NCI-H2171 treated with DMSO at 0.1 percent for 48 hours (cell line): ENCODE measurements around the gene FAM117B.
"Not testable (repeated sequence)": the region's sequence is repeated elsewhere in the genome, so short reads cannot be mapped to it uniquely, and the experiment has no call there.

ENCODE experiments used
- DNase-seq: peaks from one replicate; lab custom pipeline; 2025; lab: John Stamatoyannopoulos, UW

The FAM117B gene

GRCh38 chr2:202703091-202703490, 68.3 kb downstream of the FAM117B start:
- no peak for DNase-seq

GRCh38 chr2:202704248-202704647, 69.5 kb downstream of the FAM117B start:
- DNase-seq, result no peak

DNA sequence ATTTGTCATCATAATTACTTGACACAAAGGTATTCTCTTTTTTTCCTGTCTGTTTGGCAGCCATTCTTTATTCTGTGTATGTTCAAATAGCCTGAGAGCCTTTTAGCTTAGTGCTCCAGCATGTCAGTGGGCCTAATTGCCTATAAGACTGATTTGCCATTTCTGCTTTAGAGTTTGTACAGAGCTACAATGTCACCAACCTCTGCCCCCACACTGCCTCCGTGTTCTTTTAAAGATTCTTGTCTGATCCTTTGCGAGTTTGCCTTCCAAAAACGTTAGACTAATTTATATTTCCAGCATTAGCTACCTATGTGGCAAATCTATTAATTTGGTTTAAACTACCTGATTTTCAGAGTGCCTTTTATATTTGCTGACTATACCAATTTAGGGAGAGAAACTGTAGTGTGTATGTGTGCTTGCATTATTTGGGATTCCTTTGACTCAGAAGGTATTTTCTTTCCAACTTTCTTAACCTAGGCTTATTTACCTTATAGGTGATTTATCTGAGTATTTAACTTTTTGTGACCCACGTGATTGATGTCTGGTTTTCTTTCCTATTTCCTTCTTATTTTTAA, 70.8 kb downstream of the FAM117B start:
- DNase-seq, result no peak

GRCh38 chr2:202714971-202715935, 80.5 kb downstream of the FAM117B start:
- DNase-seq, result not testable (repeated sequence)

DNA sequence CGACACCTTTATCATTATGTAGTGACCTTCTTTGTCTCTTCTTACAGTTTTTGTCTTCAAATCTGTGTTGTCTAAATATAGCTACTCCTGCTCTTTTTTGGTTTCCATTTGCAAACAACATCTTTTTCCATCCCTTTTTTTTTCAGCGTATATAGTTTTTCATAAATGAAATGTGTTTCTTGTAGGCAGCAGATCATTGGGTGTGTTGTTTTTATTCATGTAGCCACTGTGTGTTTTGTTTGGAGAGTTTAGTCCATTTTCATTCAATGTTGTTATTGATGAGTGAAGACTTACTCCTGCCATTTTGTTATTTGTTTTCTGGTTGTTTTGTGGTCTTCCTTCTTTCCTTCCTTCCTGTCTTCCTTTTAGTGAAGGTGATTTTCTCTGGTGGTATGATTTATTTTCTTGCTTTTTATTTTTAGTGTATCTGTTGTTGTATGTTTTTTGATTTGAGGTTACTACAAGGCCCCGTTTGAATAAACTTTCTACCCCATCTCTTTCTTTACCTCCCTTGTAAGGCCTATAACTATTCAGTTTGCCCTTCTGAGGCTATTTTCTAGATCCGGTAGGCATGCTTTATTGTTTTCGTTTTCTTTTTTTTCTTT, 81.4 kb downstream of the FAM117B start:
- DNase-seq, result no peak

GRCh38 chr2:202716953-202717597, 82.3 kb downstream of the FAM117B start:
- DNase-seq, result no peak

GRCh38 chr2:202717598-202718310, 83.0 kb downstream of the FAM117B start:
- DNase-seq, result no peak

- no peak for DNase-seq
Measured at GRCh38 chr2:202718614-202719013, 83.8 kb downstream of the FAM117B start.

DNA sequence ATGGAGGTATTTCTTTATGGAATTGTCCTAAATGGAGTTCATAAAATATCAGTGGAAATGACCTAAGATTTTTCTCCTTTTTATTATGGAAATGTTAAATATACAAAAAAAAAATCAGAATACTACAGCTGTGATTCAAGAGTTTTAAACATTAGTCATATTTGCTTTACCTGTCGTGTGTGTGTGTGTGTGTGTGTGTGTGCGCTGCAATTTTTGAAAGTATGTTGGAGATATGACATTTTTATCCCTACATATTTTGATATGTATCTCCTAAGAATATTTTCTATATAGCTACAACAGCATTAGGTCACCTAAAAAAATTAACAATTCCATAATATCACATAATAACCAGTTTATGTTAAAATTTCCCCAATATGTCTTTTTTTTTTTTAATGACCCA, 85.5 kb downstream of the FAM117B start:
- DNase-seq, result no peak

DNA sequence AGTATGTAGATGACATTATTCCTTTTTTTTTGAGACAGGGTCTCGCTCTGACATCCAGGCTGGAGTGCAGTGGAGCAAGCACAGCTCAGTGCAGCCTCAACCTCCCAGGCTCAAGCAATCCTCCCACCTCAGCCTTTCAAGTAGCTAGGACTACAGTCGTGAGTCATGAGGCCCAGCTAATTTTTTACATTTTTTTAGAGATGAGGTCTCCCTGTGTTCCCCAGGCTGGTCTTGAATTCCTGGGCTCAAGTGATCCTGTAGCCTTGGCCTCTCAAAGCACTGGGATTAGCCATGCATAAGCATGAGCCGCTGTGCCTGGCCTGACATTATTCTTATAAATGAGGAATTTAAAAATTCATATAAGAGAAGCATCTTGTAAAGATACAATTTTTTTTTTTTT, 86.9 kb downstream of the FAM117B start:
- no peak for DNase-seq

DNA sequence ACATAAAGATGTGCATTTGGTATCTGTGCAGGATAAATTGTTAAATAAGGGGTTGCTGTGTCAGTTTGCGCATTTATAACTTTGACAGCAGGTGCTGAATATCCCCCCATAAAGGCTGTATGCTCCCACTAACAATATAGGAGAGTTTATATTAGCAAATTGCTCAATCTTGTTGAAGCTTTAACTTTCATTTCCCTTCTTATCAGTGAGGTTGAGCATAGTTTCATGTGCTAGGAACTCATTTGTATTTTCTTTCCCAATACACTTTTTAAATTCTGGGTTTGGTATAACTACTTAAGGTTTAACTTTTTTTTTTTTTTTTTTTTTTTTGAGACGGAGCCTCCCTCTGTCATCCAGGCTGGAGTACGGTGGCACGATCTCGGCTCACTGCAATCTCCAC, 89.0 kb downstream of the FAM117B start:
- DNase-seq, result no peak

- no peak for DNase-seq
Measured at GRCh38 chr2:202726070-202726469, 91.3 kb downstream of the FAM117B start.

DNA sequence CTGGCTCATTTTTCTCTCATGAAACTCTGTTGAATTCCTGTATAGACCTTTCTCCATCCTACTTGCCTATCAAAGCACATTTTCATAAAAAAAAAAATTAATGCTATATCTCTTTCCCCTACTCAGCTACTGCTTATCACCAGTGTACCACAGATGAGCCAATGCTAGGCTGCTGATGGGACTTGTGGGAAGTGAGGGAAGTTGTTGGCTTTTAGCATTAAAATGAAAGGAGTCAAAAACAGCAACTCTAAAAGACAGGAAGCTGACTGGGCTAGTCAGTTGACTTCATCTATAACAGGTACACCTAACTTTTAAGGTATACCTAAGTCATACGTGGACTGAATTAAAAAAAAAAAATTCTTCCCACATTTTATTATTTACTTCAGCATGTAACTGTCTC, 102.1 kb downstream of the FAM117B start:
- no peak for DNase-seq

DNA sequence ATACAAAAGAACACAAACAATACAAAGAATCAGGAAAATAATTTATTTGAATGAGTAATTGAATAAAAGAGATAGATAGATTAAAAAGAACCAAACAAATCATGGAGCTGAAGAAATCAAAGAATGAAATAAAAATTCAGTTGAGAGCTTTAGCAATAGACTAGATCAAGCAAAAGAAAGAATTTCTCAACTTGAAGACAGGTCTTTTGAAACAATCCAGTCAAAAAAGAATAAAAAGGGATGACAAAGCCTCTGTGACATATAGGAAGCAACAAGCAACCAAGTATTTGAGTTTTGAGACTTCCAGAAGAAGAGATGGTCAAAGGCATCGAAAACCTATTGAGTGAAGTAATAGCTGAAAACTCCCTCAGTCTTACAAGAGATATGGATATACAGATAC, 108.8 kb downstream of the FAM117B start:
- no peak for DNase-seq

DNA sequence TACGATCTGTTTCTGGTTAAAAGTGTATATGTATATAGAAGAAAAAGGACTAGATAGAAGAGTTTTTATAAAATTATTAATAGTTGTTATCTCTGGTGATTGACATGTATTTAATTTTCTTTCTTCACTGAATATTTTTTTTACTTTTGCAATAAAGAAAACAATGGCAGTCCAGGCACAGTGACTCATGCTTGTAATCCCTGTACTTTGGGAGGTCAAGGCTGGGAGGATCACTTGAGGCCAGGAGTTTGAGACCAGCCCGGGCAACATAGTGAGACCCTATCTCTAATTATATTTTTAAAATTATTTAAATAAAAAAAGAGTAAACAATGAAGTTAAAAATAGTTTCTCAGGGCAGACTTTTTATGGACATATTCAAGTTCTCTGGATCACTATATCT, 114.7 kb downstream of the FAM117B start:
- no peak for DNase-seq

DNA sequence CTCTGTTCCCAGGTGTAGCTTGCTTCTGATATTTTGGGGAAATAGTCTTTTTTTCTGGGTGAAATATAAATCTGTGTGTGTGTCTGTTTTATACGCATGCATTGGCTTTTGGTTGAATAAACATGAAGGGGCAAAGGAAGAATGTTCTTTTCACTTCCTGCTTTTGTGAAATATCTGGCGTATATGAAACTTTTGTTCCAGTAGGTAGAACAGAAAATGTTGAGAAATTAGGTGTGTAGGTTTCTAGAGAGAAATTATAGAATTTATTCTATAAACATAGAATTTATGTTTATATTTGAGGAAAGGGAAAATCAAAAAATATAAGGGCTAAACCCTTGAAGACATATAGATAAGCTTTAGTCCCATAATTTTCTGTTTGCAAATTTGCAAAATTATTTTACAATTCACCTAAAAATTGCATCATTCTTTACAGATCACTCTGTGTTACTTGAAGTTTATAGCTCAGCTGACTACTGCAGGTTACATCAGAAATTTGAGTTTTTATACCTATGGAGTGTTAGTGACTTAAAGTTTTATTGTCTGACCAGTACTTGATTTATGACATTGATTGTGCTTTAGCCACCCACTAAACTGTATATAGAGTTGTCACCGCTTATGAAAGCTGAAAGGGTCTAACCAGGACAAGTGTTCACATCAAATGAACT, 116.1 kb downstream of the FAM117B start:
- no peak for DNase-seq

DNA sequence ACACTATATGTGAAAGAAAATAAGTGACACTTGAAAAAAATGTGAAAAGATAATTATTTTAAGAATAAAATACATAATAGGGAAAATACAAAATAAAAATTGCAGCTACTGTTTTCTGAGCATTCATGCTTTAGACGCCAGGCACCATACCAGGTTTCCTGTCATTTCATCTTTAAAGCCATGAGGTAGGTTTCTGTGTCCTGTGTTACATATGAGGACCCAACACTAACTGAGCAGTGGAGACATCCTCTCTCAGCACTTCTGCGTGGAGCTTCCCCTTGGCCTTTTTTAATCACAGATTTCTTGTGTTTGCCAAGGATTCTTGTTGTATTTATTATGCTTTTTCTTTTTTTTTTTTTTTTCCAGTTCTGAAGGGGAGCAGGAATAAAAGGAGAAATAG, 117.3 kb downstream of the FAM117B start:
- no peak for DNase-seq

GRCh38 chr2:202754936-202755335, 120.2 kb downstream of the FAM117B start:
- no peak for DNase-seq

DNA sequence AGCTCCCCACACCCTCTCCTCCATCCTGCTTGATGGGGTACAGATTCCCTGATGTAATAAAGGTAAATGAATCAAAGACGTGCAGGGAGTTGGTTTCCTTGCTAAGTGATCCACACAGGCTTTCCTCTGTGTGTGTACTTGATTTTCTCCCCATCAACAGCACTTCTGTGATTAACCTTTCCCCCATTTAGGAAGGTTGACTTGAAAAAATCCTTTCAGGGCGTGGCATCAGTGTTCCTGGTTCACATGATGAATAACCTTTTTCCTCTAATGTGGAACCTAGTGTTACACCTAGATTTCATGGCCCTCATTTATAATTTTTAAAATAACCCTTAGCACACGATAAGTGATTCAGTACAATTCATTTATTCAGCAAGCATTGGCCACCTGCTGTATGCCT, 121.8 kb downstream of the FAM117B start:
- no peak for DNase-seq

DNA sequence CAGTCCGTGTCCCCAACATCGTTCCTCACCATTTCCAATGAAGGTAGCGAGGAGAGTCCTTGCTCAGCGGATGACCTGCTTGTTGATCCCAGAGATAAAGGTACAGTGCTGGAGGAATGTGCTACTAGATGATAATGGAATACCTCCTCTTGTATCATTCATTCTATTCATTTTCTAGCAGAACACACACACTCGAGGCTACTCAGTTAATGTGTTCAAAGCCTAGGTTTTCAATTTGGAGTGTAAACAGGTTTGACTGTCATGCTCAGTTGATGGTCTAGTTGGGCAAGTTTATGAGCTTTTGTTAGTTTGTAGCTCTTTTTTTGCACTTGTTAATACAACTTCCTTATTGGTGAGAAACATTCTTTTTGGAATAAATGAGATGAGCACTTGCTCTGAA, 122.6 kb downstream of the FAM117B start:
- DNase-seq, result no peak

DNA sequence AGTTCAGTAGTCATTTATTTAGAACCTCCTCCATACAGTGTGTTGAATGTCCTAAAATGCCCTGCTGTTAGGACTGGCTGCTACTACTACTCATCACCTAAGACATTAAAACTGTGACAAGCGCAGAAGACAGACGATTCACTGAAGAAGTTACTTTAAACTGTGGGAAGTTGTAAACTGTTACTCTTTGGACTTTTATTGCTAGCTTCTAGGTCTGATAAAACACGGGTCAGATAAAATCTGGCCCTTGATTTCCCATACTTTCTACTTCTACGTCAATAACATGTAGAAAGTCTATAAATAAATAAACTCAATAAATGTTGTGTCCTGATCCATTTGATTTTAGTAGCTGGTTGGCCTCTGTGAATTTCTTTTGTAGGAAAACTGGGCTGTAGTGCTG, 123.4 kb downstream of the FAM117B start:
- no peak for DNase-seq
